A673 (cell line): ENCODE data around the gene DYNLT2. TPM values are rescaled to one million over a fixed set of nuclear protein-coding genes. Genes with fewer than 3 reads are reported as not detected.

ENCODE experiments used
- BruUV-seq: library from RNA; stranded (reverse); fragments of 400-500 nt; replicated peaks from 2 replicates; lab custom pipeline; 2021; lab: Mats Ljungman, UMichigan
- CTCF ChIA-PET: fragments of 300-600 bp; sonication (Branson Sonifier 250); formaldehyde crosslinking; loops from one replicate; lab custom pipeline; 2022; ENCODE audit warnings: antibody characterized with exemption; lab: Charles Lee
- POLR2A ChIA-PET: fragments of 300-600 bp; sonication (Branson Sonifier 250); formaldehyde crosslinking; loops from one replicate; lab custom pipeline; 2022; ENCODE audit warnings: antibody characterized with exemption; ENCODE audit not compliant: low non-redundant PET; lab: Charles Lee
- DNase-seq: peaks from one replicate; pipeline ENCODE4 v3.0.0-alpha.2; 2015; ENCODE audit warnings: low spot score
- H3K27ac ChIP-seq: fragments of 200-600 bp; sonication (generic); 2 replicates; pipeline ENCODE4 v1.5.1; 2016; ENCODE audit warnings: mixed run types, low read depth, mild to moderate bottlenecking, mixed read lengths, antibody characterized with exemption, low read length; ENCODE audit not compliant: poor library complexity, severe bottlenecking
- H3K27me3 ChIP-seq: fragments of 200-600 bp; sonication (generic); replicated peaks from 2 replicates; pipeline ENCODE4 v1.6.1; 2017; ENCODE audit warnings: mixed run types, low read depth, mild to moderate bottlenecking, mixed read lengths, antibody characterized with exemption, low read length; ENCODE audit not compliant: insufficient read depth, poor library complexity
- H3K36me3 ChIP-seq: fragments of 200-600 bp; sonication (generic); 2 replicates; pipeline ENCODE4 v1.6.1; 2016; ENCODE audit warnings: mixed run types, mild to moderate bottlenecking, mixed read lengths, antibody characterized with exemption, low read length; ENCODE audit not compliant: insufficient read depth, poor library complexity, severe bottlenecking
- H3K4me1 ChIP-seq: fragments of 200-600 bp; sonication (generic); 2 replicates; pipeline ENCODE4 v1.6.1; 2017; ENCODE audit warnings: mixed run types, mild to moderate bottlenecking, mixed read lengths, antibody characterized with exemption, low read length; ENCODE audit not compliant: insufficient read depth, poor library complexity, severe bottlenecking
- H3K4me3 ChIP-seq: fragments of 200-600 bp; sonication (generic); 2 replicates; pipeline ENCODE4 v1.5.1; 2016; ENCODE audit warnings: low read depth, mixed run types, mild to moderate bottlenecking, mixed read lengths, low read length; ENCODE audit not compliant: poor library complexity, severe bottlenecking
- H3K9me3 ChIP-seq: fragments of 200-600 bp; sonication (generic); 2 replicates; pipeline ENCODE4 v1.6.1; 2016; ENCODE audit warnings: mixed run types, low read depth, mild to moderate bottlenecking, mixed read lengths, antibody characterized with exemption, low read length; ENCODE audit not compliant: poor library complexity, severe bottlenecking
- EZH2 ChIP-seq: fragments of 200-600 bp; sonication (generic); IDR thresholded peaks from 2 replicates; pipeline ENCODE4 v1.6.1; 2017; ENCODE audit warnings: borderline replicate concordance, low read depth, mild to moderate bottlenecking, mixed read lengths, antibody characterized with exemption, low read length; ENCODE audit not compliant: poor library complexity, severe bottlenecking
- intact Hi-C: fragments of 100-400 bp; cut with micrococcal nuclease; formaldehyde crosslinking; loops from one replicate; pipeline ENCODE4 v1.10.0; 2022; ENCODE audit not compliant: unreplicated experiment
- total RNA-seq: library from RNA; stranded (reverse); gene quantifications from 2 replicates; pipeline ENCODE4 v1.2.3, GENCODE V29; 2021
- TF ChIP-seq, protein P1 (sequence below): fragments of 300-800, 200-600 bp; sonication (generic); conservative IDR thresholded peaks from 2 replicates; pipeline ENCODE4 v1.5.1; 2017; ENCODE audit warnings: low read depth, mild to moderate bottlenecking, antibody characterized with exemption, low read length, moderate library complexity, mixed read lengths

Gene DYNLT2
- total RNA-seq, 1 experiment from 2014 or later = 2.4 TPM

DNA sequence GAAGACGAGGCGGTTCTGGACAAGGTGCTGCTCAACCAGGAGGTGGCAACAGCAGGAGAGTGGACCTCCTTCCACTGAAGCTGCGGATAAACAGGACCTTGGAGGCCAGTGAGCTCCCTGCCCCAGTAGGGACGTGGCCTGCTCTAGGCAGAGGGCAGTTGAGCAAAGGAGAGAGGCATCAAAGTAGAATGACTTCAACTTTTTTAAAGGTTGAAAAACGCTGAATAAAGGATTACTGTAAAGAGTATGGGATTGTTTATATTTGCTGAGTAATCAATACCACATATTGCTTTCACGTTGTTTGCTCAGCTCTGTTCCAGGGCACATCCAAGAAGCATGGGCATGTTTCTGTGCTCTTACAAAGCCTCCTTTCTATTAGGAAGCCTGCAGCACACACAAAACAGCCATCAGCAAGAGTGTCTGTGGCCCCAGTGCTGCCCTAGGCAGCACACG lies 48.1 kb upstream of the DYNLT2 start:
- H3K27ac ChIP-seq = no peak overlapping the region
- ChIA-PET POLR2A (no interaction called here), CTCF (no interaction called here)
- H3K36me3 ChIP-seq = no peaks in the 10 kb centered on the region
- H3K4me1 ChIP-seq = no peaks in the 10 kb centered on the region
- DNase-seq = no peak
- BruUV-seq = no TSS peak
- no peaks in the 10 kb centered on the region for H3K9me3 ChIP-seq
- intact Hi-C loops = no loop called here
- peaks cover 12% of the 10 kb centered on the region for H3K27me3 ChIP-seq
- H3K4me3 ChIP-seq = no peak overlapping the region
- TF ChIP-seq, protein P1, sequence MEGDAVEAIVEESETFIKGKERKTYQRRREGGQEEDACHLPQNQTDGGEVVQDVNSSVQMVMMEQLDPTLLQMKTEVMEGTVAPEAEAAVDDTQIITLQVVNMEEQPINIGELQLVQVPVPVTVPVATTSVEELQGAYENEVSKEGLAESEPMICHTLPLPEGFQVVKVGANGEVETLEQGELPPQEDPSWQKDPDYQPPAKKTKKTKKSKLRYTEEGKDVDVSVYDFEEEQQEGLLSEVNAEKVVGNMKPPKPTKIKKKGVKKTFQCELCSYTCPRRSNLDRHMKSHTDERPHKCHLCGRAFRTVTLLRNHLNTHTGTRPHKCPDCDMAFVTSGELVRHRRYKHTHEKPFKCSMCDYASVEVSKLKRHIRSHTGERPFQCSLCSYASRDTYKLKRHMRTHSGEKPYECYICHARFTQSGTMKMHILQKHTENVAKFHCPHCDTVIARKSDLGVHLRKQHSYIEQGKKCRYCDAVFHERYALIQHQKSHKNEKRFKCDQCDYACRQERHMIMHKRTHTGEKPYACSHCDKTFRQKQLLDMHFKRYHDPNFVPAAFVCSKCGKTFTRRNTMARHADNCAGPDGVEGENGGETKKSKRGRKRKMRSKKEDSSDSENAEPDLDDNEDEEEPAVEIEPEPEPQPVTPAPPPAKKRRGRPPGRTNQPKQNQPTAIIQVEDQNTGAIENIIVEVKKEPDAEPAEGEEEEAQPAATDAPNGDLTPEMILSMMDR = no peak
- TF ChIP-seq EZH2 = no peak

DNA sequence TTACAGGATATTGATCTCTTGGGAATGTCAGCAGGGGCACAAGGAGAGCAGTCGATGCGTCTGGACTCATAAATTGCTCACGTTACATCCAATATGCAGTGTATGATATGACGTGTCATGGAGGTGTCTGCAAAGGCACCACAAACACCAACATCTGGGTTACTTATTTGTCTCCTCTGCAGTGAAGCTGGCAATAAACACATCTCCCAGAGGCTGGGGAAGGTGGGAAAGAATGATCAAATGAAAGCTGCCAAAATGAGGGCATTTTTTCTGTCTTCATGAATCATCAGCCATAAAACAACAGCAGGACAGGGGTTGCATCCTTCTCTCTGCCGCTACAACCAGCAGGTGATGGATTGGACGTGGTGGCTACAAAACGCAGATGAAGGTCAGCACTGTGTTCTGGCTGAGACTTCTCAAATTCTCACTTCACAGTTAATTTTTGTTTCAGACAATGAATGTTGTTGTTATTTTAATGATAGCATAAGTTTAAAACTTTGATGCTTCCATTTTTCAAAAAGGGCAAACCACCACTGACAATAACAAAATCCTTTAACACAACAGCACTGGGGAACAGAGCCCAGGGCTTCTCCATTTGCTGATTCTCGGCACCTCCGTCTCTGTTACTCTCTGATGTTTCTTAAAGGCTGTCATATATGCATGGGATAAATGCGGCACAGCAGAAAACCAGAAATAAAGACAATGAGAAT lies 47.5 kb upstream of the DYNLT2 start:
- intact Hi-C loops = no loop called here
- no peak for DNase-seq
- H3K4me3 ChIP-seq = no peak overlapping the region
- H3K27ac ChIP-seq = no peak overlapping the region
- no peaks in the 10 kb centered on the region for H3K9me3 ChIP-seq
- H3K4me1 ChIP-seq = no peaks in the 10 kb centered on the region
- no TSS peak for BruUV-seq
- ChIA-PET POLR2A (no interaction called here), CTCF (no interaction called here)
- H3K27me3 ChIP-seq = peaks cover 7% of the 10 kb centered on the region
- no peak for TF ChIP-seq EZH2
- TF ChIP-seq, protein P1 = no peak
- H3K36me3 ChIP-seq = no peaks in the 10 kb centered on the region

DNA sequence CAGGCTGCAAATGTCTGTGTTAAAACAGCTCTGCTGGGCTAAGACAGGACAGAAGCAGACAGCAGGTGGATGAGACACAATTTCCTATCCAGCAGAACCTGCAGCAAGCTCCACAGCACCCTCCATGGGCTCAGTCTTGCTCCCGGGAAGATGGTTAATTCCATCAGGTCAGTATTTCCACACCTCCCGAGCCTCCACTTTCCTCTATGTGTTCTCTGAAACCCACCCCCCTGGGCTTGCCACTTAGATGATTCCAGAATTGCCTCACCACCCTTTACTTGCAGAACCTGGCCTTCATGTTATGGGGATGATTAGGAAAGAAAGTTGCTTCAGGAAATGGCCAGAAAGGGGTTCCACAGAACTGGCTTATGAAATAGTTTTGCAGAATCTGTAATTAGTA lies 43.8 kb upstream of the DYNLT2 start:
- H3K27me3 ChIP-seq = peaks cover 4% of the 10 kb centered on the region
- POLR2A ChIA-PET = no interaction called here
- TF ChIP-seq EZH2 = no peak
- TF ChIP-seq, protein P1 = no peak
- no peaks in the 10 kb centered on the region for H3K36me3 ChIP-seq
- H3K27ac ChIP-seq = no peak overlapping the region
- peaks cover 11% of the 10 kb centered on the region for H3K4me1 ChIP-seq
- intact Hi-C loops = no loop called here
- H3K4me3 ChIP-seq = no peak overlapping the region
- H3K9me3 ChIP-seq = no peaks in the 10 kb centered on the region
- CTCF ChIA-PET = no interaction called here
- DNase-seq = no peak
- BruUV-seq = no TSS peak
